Trophoblast cell (in vitro differentiated cells and primary cell): ENCODE measurements around the gene CLEC4M.

Experiments used
- DNase-seq, 2 donors: peaks; one replicate each; pipeline ENCODE4 v3.0.0-alpha.2; 2016
- H2AFZ ChIP-seq: 2 replicates; pipeline ENCODE4 v1.6.1; 2013; ENCODE audit warnings: low read length, moderate library complexity, mild to moderate bottlenecking; ENCODE audit not compliant: insufficient read depth, poor library complexity
- H2AK5ac ChIP-seq: 2 replicates; pipeline ENCODE4 v1.6.1; 2013; ENCODE audit warnings: mild to moderate bottlenecking, low read length
- H2BK120ac ChIP-seq: 2 replicates; pipeline ENCODE4 v1.6.1; 2013; ENCODE audit warnings: low read length, mild to moderate bottlenecking, moderate library complexity; ENCODE audit not compliant: insufficient read depth, poor library complexity
- H2BK12ac ChIP-seq: 2 replicates; pipeline ENCODE4 v1.6.1; 2013; ENCODE audit warnings: mild to moderate bottlenecking, low read length, moderate library complexity
- H2BK5ac ChIP-seq: 2 replicates; pipeline ENCODE4 v1.6.1; 2013; ENCODE audit warnings: low read length, low read depth, moderate library complexity, mild to moderate bottlenecking; ENCODE audit not compliant: poor library complexity
- H3K14ac ChIP-seq: 2 replicates; pipeline ENCODE4 v1.6.1; 2013; ENCODE audit warnings: mild to moderate bottlenecking, low read length
- H3K18ac ChIP-seq: 2 replicates; pipeline ENCODE4 v1.6.1; 2013; ENCODE audit warnings: mild to moderate bottlenecking, low read length
- H3K23ac ChIP-seq: 2 replicates; pipeline ENCODE4 v1.6.1; 2013; ENCODE audit warnings: low read length
- H3K27ac ChIP-seq: 2 replicates; pipeline ENCODE4 v1.5.1; 2013; ENCODE audit warnings: low read depth, mild to moderate bottlenecking, inconsistent platforms, low read length, moderate library complexity
- H3K27me3 ChIP-seq: 2 replicates; pipeline ENCODE4 v1.6.1; 2013; ENCODE audit warnings: inconsistent platforms, mild to moderate bottlenecking, low read length, moderate library complexity; ENCODE audit not compliant: insufficient read depth
- H3K36me3 ChIP-seq, 2 experiments: 1 replicate in 1 of 2; 2 replicates in 1 of 2; pipeline ENCODE4 v1.6.1; 2013; ENCODE audit warnings: low read length in 2 of 2, mild to moderate bottlenecking in 2 of 2, moderate library complexity in 1 of 2; ENCODE audit not compliant: insufficient read depth in 2 of 2, control insufficient read depth in 1 of 2
- H3K4ac ChIP-seq: 2 replicates; pipeline ENCODE4 v1.6.1; 2013; ENCODE audit warnings: low read depth, mild to moderate bottlenecking, low read length, moderate library complexity
- H3K4me1 ChIP-seq, 2 experiments: 1 replicate in 1 of 2; 2 replicates in 1 of 2; pipeline ENCODE4 v1.6.1; 2013; ENCODE audit warnings: low read length in 2 of 2, mild to moderate bottlenecking in 2 of 2, moderate library complexity in 1 of 2; ENCODE audit not compliant: insufficient read depth in 2 of 2, control insufficient read depth in 1 of 2
- H3K4me2 ChIP-seq: 2 replicates; pipeline ENCODE4 v1.6.1; 2013; ENCODE audit warnings: inconsistent platforms, mild to moderate bottlenecking, low read length, moderate library complexity
- H3K4me3 ChIP-seq: 2 replicates; pipeline ENCODE4 v1.5.1; 2013; ENCODE audit warnings: mild to moderate bottlenecking, low read depth, low read length, inconsistent platforms
- H3K79me1 ChIP-seq: one replicate; pipeline ENCODE4 v1.6.1; 2013; ENCODE audit warnings: low read length
- H3K79me2 ChIP-seq: 2 replicates; pipeline ENCODE4 v1.6.1; 2013; ENCODE audit warnings: low read length, mild to moderate bottlenecking; ENCODE audit not compliant: control insufficient read depth, insufficient read depth, poor library complexity
- H3K9ac ChIP-seq: 2 replicates; pipeline ENCODE4 v1.6.1; 2013; ENCODE audit warnings: mild to moderate bottlenecking, low read length
- H3K9me3 ChIP-seq: 2 replicates; pipeline ENCODE4 v1.6.1; 2013; ENCODE audit warnings: low read depth, mild to moderate bottlenecking, control low read depth, inconsistent platforms, low read length; ENCODE audit not compliant: insufficient read depth
- H4K12ac ChIP-seq: 2 replicates; pipeline ENCODE4 v1.6.1; 2013; ENCODE audit warnings: low read depth, mild to moderate bottlenecking, low read length, moderate library complexity
- H4K8ac ChIP-seq: 2 replicates; pipeline ENCODE4 v1.6.1; 2013; ENCODE audit warnings: low read depth, mild to moderate bottlenecking, low read length, moderate library complexity
- H4K91ac ChIP-seq: one replicate; pipeline ENCODE4 v1.6.1; 2013; ENCODE audit warnings: low read depth, mild to moderate bottlenecking, low read length, moderate library complexity
- WGBS: extraction: QIAGEN DNeasy Blood & Tissue Kit; methylation state at CpG from one replicate; pipeline ENCODE4 v1.1.7; 2013; ENCODE audit warnings: missing lambda C conversion rate; ENCODE audit not compliant: insufficient read length, insufficient coverage; ENCODE audit errors: extremely low coverage; 5-methylcytosine and 5-hydroxymethylcytosine counted together

CLEC4M gene

GRCh38 chr19:7740682-7741054 lies 22.4 kb upstream of the CLEC4M start:
- no peaks in the 10 kb centered on the region for H3K79me1 ChIP-seq
- H3K79me2 ChIP-seq, result no peaks in the 10 kb centered on the region
- H3K4ac ChIP-seq, result no peak overlapping the region
- H3K27me3 ChIP-seq, result no peaks in the 10 kb centered on the region
- H2BK5ac ChIP-seq, result no peak overlapping the region
- H3K9ac ChIP-seq, result no peak overlapping the region
- H4K8ac ChIP-seq, result no peak overlapping the region
- no peak overlapping the region for H3K4me2 ChIP-seq
- H3K4me1 ChIP-seq, result no peaks in the 10 kb centered on the region
- no CpG with 5 or more reads among the region's 6 CpGs for WGBS
- no peak overlapping the region for H2BK120ac ChIP-seq
- no peak overlapping the region for H4K12ac ChIP-seq
- no peak overlapping the region for H2AK5ac ChIP-seq
- H4K91ac ChIP-seq, result no peak overlapping the region
- H3K36me3 ChIP-seq, result no peaks in the 10 kb centered on the region
- no peak for DNase-seq
- H3K27ac ChIP-seq, result no peak overlapping the region
- no peak overlapping the region for H2BK12ac ChIP-seq
- H3K23ac ChIP-seq, result no peak overlapping the region
- H3K14ac ChIP-seq, result no peak overlapping the region
- no peak overlapping the region for H3K4me3 ChIP-seq
- no peaks in the 10 kb centered on the region for H3K9me3 ChIP-seq
- no peak overlapping the region for H2AFZ ChIP-seq
- H3K18ac ChIP-seq, result no peak overlapping the region

- H3K79me1 ChIP-seq, result no peaks in the 10 kb centered on the region
- H3K27me3 ChIP-seq, result no peaks in the 10 kb centered on the region
- H4K8ac ChIP-seq, result no peak overlapping the region
- no peak overlapping the region for H3K18ac ChIP-seq
- no peak overlapping the region for H2BK12ac ChIP-seq
- H3K27ac ChIP-seq, result no peak overlapping the region
- H3K9me3 ChIP-seq, result no peaks in the 10 kb centered on the region
- no peak overlapping the region for H2BK5ac ChIP-seq
- no peak for DNase-seq
- H3K14ac ChIP-seq, result no peak overlapping the region
- H3K79me2 ChIP-seq, result no peaks in the 10 kb centered on the region
- H3K9ac ChIP-seq, result no peak overlapping the region
- no peak overlapping the region for H2AFZ ChIP-seq
- H4K91ac ChIP-seq, result no peak overlapping the region
- H3K4me3 ChIP-seq, result no peak overlapping the region
- H2AK5ac ChIP-seq, result no peak overlapping the region
- no CpG with 5 or more reads among the region's 2 CpGs for WGBS
- no peak overlapping the region for H3K23ac ChIP-seq
- H4K12ac ChIP-seq, result no peak overlapping the region
- H3K4ac ChIP-seq, result no peak overlapping the region
- no peak overlapping the region for H2BK120ac ChIP-seq
- no peaks in the 10 kb centered on the region for H3K4me1 ChIP-seq
- no peak overlapping the region for H3K4me2 ChIP-seq
- no peaks in the 10 kb centered on the region for H3K36me3 ChIP-seq
Measured at GRCh38 chr19:7742575-7742974, 20.5 kb upstream of the CLEC4M start.

DNA sequence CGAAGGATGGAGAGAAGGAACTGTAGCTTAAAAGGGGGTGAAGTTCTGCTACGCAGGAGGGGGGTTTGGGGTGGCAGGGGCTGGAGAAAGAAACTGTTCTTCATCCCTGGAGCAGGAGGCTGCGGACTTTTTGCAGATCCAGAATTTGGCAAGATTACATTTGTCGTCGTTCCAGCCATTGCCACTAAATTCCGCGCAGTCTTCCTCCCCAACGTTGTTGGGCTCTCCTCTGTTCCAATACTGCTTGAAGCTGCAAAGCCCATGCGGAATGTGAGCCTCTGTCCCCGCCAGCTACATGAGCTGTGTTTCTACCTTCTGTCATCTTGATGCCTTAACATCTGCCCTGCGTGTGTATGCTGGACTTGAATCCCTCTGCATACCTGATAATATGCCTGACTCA lies 20.1 kb upstream of the CLEC4M start:
- no peak overlapping the region for H2BK12ac ChIP-seq
- H2BK120ac ChIP-seq, result no peak overlapping the region
- H3K27me3 ChIP-seq, result no peaks in the 10 kb centered on the region
- no peak overlapping the region for H3K9ac ChIP-seq
- H3K9me3 ChIP-seq, result no peaks in the 10 kb centered on the region
- H3K18ac ChIP-seq, result no peak overlapping the region
- DNase-seq, result peak in 1 of 2 donors; percentile 22
- no peak overlapping the region for H2AK5ac ChIP-seq
- H3K79me1 ChIP-seq, result no peaks in the 10 kb centered on the region
- no peaks in the 10 kb centered on the region for H3K79me2 ChIP-seq
- H3K4ac ChIP-seq, result no peak overlapping the region
- H3K4me1 ChIP-seq, result no peaks in the 10 kb centered on the region
- H3K14ac ChIP-seq, result no peak overlapping the region
- no peak overlapping the region for H4K12ac ChIP-seq
- no peak overlapping the region for H3K4me3 ChIP-seq
- no peak overlapping the region for H3K23ac ChIP-seq
- no peak overlapping the region for H2BK5ac ChIP-seq
- H3K27ac ChIP-seq, result no peak overlapping the region
- no peaks in the 10 kb centered on the region for H3K36me3 ChIP-seq
- no peak overlapping the region for H4K8ac ChIP-seq
- H3K4me2 ChIP-seq, result no peak overlapping the region
- whole genome bisulfite sequencing, result no CpG with 5 or more reads among the region's 11 CpGs
- no peak overlapping the region for H4K91ac ChIP-seq
- H2AFZ ChIP-seq, result no peak overlapping the region

DNA sequence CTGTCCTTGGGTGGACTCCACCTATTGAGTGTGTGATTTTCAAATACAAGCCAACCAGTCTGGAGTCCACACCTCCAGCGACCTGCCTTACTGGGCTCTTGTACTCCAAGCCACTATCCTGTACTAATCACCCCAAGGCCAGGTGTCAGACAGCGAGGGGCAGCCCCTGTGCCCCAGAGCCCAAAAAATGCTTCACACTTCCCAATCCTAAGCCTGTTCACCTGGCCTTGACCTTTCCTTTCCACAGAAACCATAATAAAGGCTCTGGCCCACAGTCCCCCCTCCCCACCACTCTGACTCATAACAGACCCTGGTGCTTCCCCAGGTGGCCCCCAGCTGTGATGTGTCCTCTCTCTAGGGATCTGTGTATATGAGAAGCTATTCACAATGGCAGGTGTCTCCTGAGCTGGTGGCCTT lies 19.6 kb upstream of the CLEC4M start:
- H3K23ac ChIP-seq, result no peak overlapping the region
- no peak overlapping the region for H4K12ac ChIP-seq
- H2BK12ac ChIP-seq, result no peak overlapping the region
- no peak overlapping the region for H2AFZ ChIP-seq
- no peaks in the 10 kb centered on the region for H3K79me1 ChIP-seq
- no CpG with 5 or more reads among the region's 2 CpGs for WGBS
- H3K4me1 ChIP-seq, result no peaks in the 10 kb centered on the region
- no peak overlapping the region for H3K9ac ChIP-seq
- H3K27ac ChIP-seq, result no peak overlapping the region
- H2BK5ac ChIP-seq, result no peak overlapping the region
- H3K4ac ChIP-seq, result no peak overlapping the region
- no peaks in the 10 kb centered on the region for H3K79me2 ChIP-seq
- no peaks in the 10 kb centered on the region for H3K27me3 ChIP-seq
- H3K14ac ChIP-seq, result no peak overlapping the region
- no peaks in the 10 kb centered on the region for H3K36me3 ChIP-seq
- no peak overlapping the region for H4K91ac ChIP-seq
- no peaks in the 10 kb centered on the region for H3K9me3 ChIP-seq
- H4K8ac ChIP-seq, result no peak overlapping the region
- DNase-seq, result no peak
- H2BK120ac ChIP-seq, result no peak overlapping the region
- H3K18ac ChIP-seq, result no peak overlapping the region
- no peak overlapping the region for H2AK5ac ChIP-seq
- H3K4me2 ChIP-seq, result no peak overlapping the region
- no peak overlapping the region for H3K4me3 ChIP-seq
